ENCODE data around the gene EYS.

Gene EYS

DNA sequence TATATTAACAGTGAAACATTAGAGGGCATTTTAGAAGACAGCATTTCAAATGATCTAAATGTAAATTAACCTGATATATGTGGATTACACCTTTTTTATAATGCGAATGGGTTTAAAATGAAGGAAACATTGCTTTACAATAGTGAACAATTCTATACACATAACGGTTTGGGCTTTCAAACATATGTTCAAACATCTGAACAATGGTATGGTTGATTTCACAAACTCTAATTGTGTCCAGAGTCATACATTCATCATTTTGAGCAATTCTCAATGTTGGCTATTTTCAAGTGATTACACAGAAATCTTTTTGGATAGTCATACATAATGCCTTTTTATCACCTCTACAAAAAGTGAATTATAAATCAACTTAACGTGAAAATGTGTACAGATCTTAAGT lies 1493.3 kb downstream of the EYS start:
- TF ChIP-seq REST (IDR thresholded peaks at IDR 0.05; ENCODE audit: insufficient read depth in 1 of 2, low read depth in 2 of 2, low read length in 2 of 2) (no peak), POLR2AphosphoS5 (IDR thresholded peaks at IDR 0.05; ENCODE audit: low read depth, low read length) (no peak), TAF1 (IDR thresholded peaks at IDR 0.05; ENCODE audit: borderline replicate concordance, insufficient read depth, low read length) (no peak), SIN3A (IDR thresholded peaks at IDR 0.05; ENCODE audit: borderline replicate concordance, insufficient read depth, low read length) (no peak), FOXP2 (optimal IDR thresholded peaks at IDR 0.05; ENCODE audit: borderline replicate concordance, extremely low read depth, extremely low read length, insufficient read depth) (no peak)

- TF ChIP-seq TAF1 (IDR thresholded peaks at IDR 0.05; ENCODE audit: borderline replicate concordance, insufficient read depth, low read length) (no peak), FOXP2 (optimal IDR thresholded peaks at IDR 0.05; ENCODE audit: borderline replicate concordance, extremely low read depth, extremely low read length, insufficient read depth) (no peak), REST (IDR thresholded peaks at IDR 0.05; ENCODE audit: insufficient read depth in 1 of 2, low read depth in 2 of 2, low read length in 2 of 2) (no peak), SIN3A (IDR thresholded peaks at IDR 0.05; ENCODE audit: borderline replicate concordance, insufficient read depth, low read length) (no peak), POLR2AphosphoS5 (IDR thresholded peaks at IDR 0.05; ENCODE audit: low read depth, low read length) (no peak)
Measured at GRCh38 chr6:64197246-64197645, 1509.8 kb downstream of the EYS start.

- no peak for TF ChIP-seq FOXP2 (optimal IDR thresholded peaks at IDR 0.05; ENCODE audit: borderline replicate concordance, extremely low read depth, extremely low read length, insufficient read depth)
Measured at GRCh38 chr6:64186592-64186991, 1520.4 kb downstream of the EYS start.

DNA sequence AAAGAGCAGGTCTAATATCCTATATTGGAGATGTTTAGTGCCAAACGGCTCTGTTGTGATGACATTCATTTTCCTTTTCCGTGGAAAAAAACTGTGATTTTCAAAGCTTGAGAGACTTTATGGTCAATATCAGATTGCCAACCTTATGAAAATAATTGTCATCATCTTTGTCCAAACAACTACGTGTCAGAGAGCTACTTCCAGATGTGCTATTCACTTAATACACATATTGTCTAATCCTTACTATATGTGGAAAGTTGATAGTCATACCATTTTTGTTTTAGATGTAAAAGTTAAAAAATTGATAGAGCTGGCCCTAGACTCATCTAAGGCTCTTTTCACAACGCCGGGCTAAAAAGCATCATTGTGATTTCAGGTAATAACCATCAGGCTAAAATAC lies 1521.4 kb downstream of the EYS start:
- TF ChIP-seq FOXP2 (optimal IDR thresholded peaks at IDR 0.05; ENCODE audit: borderline replicate concordance, extremely low read depth, extremely low read length, insufficient read depth) (no peak), SIN3A (IDR thresholded peaks at IDR 0.05; ENCODE audit: borderline replicate concordance, insufficient read depth, low read length) (no peak), TAF1 (IDR thresholded peaks at IDR 0.05; ENCODE audit: borderline replicate concordance, insufficient read depth, low read length) (no peak), POLR2AphosphoS5 (IDR thresholded peaks at IDR 0.05; ENCODE audit: low read depth, low read length) (no peak), REST (IDR thresholded peaks at IDR 0.05; ENCODE audit: insufficient read depth in 1 of 2, low read depth in 2 of 2, low read length in 2 of 2) (no peak)

GRCh38 chr6:64175296-64175695 lies 1531.7 kb downstream of the EYS start:
- TF ChIP-seq REST (IDR thresholded peaks at IDR 0.05; ENCODE audit: insufficient read depth in 1 of 2, low read depth in 2 of 2, low read length in 2 of 2) = no peak
- TF ChIP-seq POLR2AphosphoS5 (IDR thresholded peaks at IDR 0.05; ENCODE audit: low read depth, low read length) = no peak
